Activated CD4-positive, alpha-beta T cell treated with anti-CD3 and anti-CD28 coated beads, Interleukin-2, Interleukin-4, amounts not matched to agents 100 ng/mL and 50 ng/mL, durations not matched to agents 16 hours and 8 hours (primary cell): ENCODE measurements around the gene CRISP1.
"Not testable (repeated sequence)": the region's sequence is repeated elsewhere in the genome, so short reads cannot be mapped to it uniquely, and the experiment has no call there.

Source experiments
- DNase-seq: peaks from one replicate; pipeline ENCODE4 v3.0.0-alpha.2; 2020; ENCODE audit warnings: low spot score

The CRISP1 gene, protein sequence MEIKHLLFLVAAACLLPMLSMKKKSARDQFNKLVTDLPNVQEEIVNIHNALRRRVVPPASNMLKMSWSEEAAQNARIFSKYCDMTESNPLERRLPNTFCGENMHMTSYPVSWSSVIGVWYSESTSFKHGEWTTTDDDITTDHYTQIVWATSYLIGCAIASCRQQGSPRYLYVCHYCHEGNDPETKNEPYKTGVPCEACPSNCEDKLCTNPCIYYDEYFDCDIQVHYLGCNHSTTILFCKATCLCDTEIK

DNA sequence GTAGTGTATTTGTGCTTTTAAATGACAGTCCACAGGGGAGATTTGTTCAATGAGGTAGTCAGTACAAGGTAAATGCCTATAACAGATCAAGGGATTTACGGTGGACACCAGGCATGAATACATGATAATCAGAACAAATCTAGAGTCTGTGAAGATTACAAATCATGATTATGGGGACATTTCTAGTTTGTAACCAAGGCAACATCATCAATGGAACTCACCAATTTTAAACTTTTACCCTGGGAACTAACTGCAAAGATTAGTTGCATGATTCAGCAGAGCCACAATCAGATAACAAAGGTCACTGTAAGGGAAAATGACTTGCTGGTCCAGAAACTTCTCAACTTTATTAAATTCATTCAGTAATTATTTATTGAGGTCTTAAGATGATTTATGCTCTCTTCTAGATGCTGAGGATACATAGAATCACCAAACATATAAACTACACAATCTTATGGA lies at the start of gene CRISP1:
Gene CRISP1 (minus strand): TSS at position 51 of the 459 bp plus-strand sequence. CDS start 9,135 bp downstream, outside the sequence.
- no peak for DNase-seq

DNA sequence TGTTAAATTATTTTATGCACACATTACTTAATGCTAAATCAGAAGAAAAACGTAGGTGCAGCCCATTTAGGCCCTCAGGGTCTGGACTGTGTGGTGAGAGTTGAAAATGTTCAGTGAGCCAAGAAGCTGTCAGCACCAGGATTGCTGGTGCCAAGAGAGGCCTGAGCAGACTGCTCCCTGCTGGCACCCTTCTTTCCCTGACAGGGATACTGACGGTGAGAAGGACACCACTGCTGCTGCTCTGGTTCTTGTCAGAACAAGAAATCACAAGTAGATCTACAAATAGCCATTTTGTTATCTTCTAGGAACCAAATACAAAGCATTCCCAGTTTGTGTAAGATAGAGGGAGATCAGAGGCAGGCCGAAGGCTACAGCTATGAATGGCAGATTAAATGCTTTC lies 48.7 kb upstream of the CRISP1 start:
- DNase-seq: no peak

- DNase-seq: no peak
Observed at GRCh38 chr6:49913636-49914375, 47.5 kb upstream of the CRISP1 start.

DNA sequence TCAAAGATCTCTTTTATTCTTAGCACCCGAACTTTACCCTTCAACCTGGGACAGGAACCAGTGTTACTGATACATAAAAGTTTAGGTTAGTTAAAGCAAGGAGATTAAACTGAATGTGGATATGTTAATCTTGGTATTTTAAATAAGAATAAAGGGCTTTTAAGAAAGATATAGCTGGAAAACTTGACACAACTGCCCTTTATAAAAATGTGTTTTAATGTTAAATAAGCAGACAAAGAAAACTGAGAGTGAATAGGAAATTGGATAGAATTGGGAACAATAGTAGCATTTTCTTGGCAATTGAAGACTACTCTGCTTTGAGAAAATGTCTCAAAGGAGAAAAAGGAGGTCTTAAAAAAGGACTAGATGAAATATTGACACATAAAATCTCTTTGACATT lies 45.9 kb upstream of the CRISP1 start:
- no peak for DNase-seq

- DNase-seq: no peak
Observed at GRCh38 chr6:49911252-49911651, 44.9 kb upstream of the CRISP1 start.

DNA sequence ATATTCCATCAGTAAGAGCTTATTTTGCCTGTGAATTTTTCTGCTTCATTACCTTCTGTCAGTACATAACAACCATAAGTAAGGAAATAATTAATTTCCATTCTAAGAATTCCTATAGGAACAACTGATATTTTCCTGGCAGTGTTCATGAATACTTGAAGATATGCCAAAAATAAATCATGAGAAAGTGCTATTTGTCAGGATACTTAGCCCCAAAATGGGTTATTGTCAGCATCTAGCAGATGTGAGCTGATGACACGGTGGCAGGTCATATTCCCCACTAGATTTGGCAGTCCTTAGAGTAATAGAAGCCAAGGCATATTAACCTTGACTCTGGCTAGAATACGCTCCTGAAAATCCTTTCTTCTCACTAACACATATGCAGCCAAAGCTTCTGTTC lies 43.2 kb upstream of the CRISP1 start:
- DNase-seq: no peak

GRCh38 chr6:49906526-49906925 lies 40.2 kb upstream of the CRISP1 start:
- no peak for DNase-seq

DNA sequence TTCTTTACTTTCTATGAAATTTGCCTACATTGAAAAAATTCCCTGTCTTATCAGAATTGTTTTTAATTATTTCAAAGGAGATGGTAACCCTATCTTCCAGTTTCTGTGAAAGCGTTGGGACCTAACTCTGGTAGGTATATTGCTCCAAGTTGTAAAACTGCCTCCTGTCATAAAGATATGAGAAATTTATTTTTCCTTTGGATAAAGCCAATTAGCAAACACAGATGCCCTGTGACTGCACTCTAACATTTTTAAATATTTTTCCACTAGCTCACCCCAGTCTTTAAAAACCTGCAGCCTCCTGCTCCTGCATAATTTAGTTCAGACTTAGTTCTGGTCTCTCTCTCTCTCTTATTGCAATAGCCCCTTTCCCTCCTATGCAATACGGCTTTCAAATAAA lies 39.0 kb upstream of the CRISP1 start:
- no peak for DNase-seq

GRCh38 chr6:49902856-49903255 lies 36.5 kb upstream of the CRISP1 start:
- no peak for DNase-seq

DNA sequence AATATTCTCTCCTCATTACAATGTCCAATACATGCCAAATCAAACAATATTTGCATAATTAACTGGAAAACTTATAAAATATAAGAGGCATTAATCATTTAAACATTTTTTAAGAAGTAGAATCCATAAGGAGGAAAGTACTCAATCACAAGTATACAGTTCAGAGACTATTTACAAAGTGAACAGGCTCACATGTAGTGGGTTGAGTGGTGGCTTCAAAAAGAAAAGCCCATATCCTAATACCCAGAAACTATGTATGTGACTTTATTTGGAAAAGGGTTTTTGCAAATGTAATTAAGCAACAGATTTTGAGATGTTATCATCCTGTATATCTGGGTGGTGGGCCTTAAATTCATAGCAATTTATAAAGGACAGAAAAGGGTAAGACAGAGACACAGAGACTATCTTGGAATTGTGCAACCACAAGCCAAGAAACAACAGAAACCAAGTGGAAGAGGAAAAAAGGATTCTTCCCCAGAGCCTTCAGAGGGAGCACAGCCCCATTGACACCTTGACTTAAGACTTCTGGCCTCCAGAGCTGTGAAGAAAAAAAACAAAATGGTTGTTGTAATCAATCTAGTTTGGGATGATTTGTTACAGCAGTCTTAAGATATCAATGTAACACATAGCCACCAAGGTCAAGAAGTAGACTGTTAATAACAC lies 32.7 kb upstream of the CRISP1 start:
- no peak for DNase-seq

GRCh38 chr6:49895553-49895952 lies 29.2 kb upstream of the CRISP1 start:
- DNase-seq: not testable (repeated sequence)

DNA sequence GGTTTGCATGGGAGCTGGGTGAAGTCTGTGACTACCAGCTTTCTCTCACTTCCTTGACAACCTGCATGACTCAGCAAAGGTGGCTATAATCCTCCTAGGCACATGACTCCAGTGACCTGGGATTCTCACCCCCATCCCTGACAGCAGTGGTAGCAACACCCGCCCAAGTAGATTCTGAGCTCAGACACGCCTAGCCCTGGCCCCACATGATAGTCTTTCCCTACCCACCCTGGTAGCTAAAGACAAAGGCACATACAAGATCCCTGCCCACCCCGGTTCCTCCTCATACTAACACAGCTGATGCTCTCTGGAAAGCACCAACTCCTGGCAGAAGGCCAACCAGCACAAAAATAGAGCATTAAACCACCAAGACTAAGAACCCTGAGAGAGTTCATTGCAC lies 25.9 kb upstream of the CRISP1 start:
- DNase-seq: no peak

DNA sequence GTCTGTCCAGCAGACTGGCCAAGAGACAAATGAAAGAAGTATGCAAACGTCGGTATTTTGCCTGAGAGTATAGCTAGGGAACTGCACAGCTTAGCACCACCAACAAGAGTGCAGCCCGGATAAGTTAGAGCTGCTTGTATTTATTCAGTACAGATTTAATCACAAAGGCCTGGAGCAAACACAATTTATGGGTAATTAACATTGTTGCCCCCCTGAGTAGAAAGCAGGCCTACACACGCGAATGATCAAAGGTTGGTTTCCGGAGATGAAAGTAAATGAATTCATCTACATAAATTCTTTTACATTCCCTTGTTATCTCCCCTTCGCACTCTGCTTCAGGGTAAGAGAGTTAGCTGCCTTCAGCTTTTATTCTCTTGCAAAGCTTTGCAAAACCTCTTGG lies 24.7 kb upstream of the CRISP1 start:
- no peak for DNase-seq

DNA sequence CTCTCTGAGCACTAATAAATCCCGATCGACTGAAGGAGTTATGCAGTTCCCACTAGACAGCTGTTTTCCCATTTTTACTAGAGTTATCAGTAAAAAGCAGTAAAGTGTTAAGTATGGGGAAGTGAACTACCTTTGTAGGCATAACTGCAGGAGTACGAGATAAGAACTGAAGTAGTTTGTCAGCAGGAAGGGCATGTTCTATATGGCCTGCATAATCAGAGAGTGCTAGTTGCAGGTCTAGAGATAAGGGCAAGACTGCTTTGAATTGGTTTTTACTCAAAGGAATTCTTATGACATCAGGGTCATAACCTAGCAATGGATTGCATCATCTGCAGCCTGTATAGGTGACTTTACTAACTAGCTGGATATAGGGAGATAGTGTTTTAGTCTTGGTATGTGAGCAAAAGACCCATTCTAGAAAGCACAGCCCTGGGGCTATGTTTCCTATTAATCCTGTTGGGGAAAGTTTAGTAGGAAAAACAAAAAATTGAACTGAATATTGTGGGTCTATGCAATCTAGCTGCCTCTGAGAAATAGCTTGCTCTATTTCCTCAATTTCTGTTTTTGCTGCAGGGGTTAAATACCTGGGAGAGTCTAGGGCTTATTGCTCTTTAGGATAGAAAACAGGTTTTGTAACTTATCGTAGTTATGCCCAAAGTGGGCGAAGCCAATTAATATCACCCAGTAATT lies 22.6 kb upstream of the CRISP1 start:
- no peak for DNase-seq

- DNase-seq: no peak
Observed at GRCh38 chr6:49868951-49869529, 2.7 kb upstream of the CRISP1 start.

DNA sequence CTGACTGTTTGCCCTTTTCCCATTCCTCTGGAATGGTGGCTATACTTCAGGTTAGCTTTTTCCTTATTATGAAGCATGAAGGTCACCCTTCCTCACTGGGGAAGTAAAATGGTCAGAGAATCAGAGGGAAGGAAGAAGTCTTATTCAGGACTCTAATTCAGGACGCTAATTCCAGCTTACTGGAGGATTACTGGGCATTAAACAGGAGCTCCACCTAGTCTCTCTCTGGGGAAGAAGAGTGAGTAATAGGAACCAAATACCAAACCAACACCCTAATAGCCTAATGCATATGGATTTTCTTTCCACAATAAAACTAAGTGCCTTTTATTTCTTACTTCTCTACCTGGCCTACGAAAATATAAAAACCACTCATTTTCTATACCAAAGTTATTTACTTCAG lies 10.1 kb downstream of the CRISP1 start:
- no peak for DNase-seq

DNA sequence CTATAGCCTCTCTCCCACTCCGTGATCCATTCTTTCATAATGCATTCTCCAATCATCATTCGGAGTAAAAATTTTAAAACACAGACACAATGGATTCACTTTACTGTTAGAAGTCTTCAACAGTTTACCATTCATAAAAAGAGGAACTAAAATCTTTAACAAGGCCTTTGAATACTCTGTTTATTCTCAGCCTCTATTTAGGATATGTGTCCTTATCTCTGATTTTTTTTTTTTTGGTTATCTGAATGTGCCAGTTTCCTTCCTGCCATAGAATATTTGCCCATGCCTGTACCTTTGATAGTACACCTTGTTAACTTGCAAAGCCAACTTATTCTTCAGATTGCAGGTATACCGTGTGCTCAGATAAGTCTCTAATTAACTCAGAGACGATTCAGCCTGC lies 11.1 kb downstream of the CRISP1 start:
- DNase-seq: no peak

- no peak for DNase-seq
Observed at GRCh38 chr6:49852975-49853374, 13.4 kb downstream of the CRISP1 start.

GRCh38 chr6:49849213-49849907 lies 17.0 kb downstream of the CRISP1 start:
- peak; percentile 53 for DNase-seq

GRCh38 chr6:49847673-49848072 lies 18.7 kb downstream of the CRISP1 start:
- no peak for DNase-seq

GRCh38 chr6:49847014-49847413 lies 19.3 kb downstream of the CRISP1 start:
- no peak for DNase-seq

GRCh38 chr6:49841424-49841823 lies 24.9 kb downstream of the CRISP1 start:
- no peak for DNase-seq
